MCF 10A (cell line): ENCODE data around the gene GRID1. TPM values are rescaled to one million over a fixed set of nuclear protein-coding genes. Genes with fewer than 3 reads are reported as not detected.

ENCODE experiments used
- BruUV-seq: library from RNA; stranded (reverse); fragments of 400-500 nt; replicated peaks from 2 replicates; lab custom pipeline; 2021; lab: Mats Ljungman, UMichigan
- CTCF ChIA-PET: fragments of 300-600 bp; sonication (Branson Sonifier 250); formaldehyde crosslinking; extraction: SDS; loops from one replicate; lab custom pipeline; 2021; ENCODE audit warnings: antibody characterized with exemption, inconsistent platforms; lab: Yijun Ruan, JAX
- POLR2A ChIA-PET: fragments of 300-600, 350-650 bp; sonication (Branson Sonifier 250); formaldehyde crosslinking; extraction: SDS; loops from one replicate; lab custom pipeline; 2020; ENCODE audit warnings: antibody characterized with exemption, inconsistent platforms; lab: Yijun Ruan, JAX
- DNase-seq: peaks from one replicate; pipeline ENCODE4 v3.0.0-alpha.2; 2018; ENCODE audit not compliant: unreplicated experiment
- H3K27ac Mint-ChIP-seq: one replicate; pipeline ENCODE4 v1.8.0; 2022; ENCODE audit warnings: mild to moderate bottlenecking, low read depth, mixed read lengths; ENCODE audit not compliant: unreplicated experiment
- H3K27me3 Mint-ChIP-seq: one replicate; pipeline ENCODE4 v1.8.0; 2022; ENCODE audit warnings: mixed read lengths; ENCODE audit not compliant: insufficient read depth, unreplicated experiment
- H3K36me3 Mint-ChIP-seq: one replicate; pipeline ENCODE4 v1.8.0; 2022; ENCODE audit warnings: mild to moderate bottlenecking, moderate library complexity, mixed read lengths; ENCODE audit not compliant: insufficient read depth, unreplicated experiment
- H3K4me1 Mint-ChIP-seq: one replicate; pipeline ENCODE4 v1.8.0; 2022; ENCODE audit warnings: mixed read lengths; ENCODE audit not compliant: insufficient read depth, unreplicated experiment
- H3K4me3 Mint-ChIP-seq: one replicate; pipeline ENCODE4 v1.8.0; 2022; ENCODE audit warnings: mild to moderate bottlenecking, moderate library complexity, mixed read lengths; ENCODE audit not compliant: unreplicated experiment
- H3K9me3 Mint-ChIP-seq: one replicate; pipeline ENCODE4 v1.8.0; 2022; ENCODE audit warnings: mixed read lengths; ENCODE audit not compliant: unreplicated experiment
- intact Hi-C: fragments of 100-400 bp; cut with micrococcal nuclease; formaldehyde crosslinking; loops from 2 replicates; pipeline ENCODE4 v1.14.1; 2022
- total RNA-seq: library from RNA; stranded (reverse); gene quantifications from 2 replicates; pipeline ENCODE4 v1.2.3, GENCODE V29; 2022
- TF ChIP-seq, protein P1 (sequence below): fragments of 200-600 bp; IDR thresholded peaks from one replicate; pipeline ENCODE4 v1.8.0; 2022; ENCODE audit warnings: antibody characterized with exemption, mild to moderate bottlenecking; ENCODE audit not compliant: unreplicated experiment

GRID1 gene
- total RNA-seq, 1 experiment from 2014 or later, result not detected

DNA sequence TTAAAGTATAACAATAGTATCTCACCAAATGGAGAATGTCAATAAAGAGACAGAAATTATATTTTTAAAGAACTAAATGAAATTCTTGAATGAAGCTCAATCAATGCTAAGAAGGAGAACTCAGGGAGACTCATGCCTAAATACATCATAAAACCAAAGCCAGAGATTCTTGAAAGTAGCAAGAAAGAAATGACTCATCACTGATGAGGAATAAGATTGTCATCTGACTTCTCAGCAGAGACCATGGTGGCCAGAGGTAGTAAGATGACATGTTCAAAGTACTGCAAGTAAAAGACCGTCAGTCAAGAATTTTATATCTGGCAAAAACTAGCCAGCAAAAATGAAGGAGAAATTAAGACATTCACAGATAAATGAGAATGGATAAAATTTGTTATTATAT is 399.0 kb downstream of the GRID1 start:
- Mint-ChIP-seq H3K4me1 (no peaks in the 10 kb centered on the region), H3K36me3 (no peaks in the 10 kb centered on the region), H3K27ac (no peak overlapping the region), H3K27me3 (no peaks in the 10 kb centered on the region), H3K9me3 (peaks cover 29% of the 10 kb centered on the region), H3K4me3 (no peak overlapping the region)
- ChIA-PET POLR2A (no interaction called here), CTCF (interaction anchor here (1.1 kb wide), 1 partner anchor 17 kb away, joined by 4 read pairs; no protein-coding TSS in a partner anchor)
- BruUV-seq, result no TSS peak
- DNase-seq, result peak; percentile 13
- intact Hi-C loops, result no loop called here
- TF ChIP-seq, protein P1, sequence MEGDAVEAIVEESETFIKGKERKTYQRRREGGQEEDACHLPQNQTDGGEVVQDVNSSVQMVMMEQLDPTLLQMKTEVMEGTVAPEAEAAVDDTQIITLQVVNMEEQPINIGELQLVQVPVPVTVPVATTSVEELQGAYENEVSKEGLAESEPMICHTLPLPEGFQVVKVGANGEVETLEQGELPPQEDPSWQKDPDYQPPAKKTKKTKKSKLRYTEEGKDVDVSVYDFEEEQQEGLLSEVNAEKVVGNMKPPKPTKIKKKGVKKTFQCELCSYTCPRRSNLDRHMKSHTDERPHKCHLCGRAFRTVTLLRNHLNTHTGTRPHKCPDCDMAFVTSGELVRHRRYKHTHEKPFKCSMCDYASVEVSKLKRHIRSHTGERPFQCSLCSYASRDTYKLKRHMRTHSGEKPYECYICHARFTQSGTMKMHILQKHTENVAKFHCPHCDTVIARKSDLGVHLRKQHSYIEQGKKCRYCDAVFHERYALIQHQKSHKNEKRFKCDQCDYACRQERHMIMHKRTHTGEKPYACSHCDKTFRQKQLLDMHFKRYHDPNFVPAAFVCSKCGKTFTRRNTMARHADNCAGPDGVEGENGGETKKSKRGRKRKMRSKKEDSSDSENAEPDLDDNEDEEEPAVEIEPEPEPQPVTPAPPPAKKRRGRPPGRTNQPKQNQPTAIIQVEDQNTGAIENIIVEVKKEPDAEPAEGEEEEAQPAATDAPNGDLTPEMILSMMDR, result no peak

DNA sequence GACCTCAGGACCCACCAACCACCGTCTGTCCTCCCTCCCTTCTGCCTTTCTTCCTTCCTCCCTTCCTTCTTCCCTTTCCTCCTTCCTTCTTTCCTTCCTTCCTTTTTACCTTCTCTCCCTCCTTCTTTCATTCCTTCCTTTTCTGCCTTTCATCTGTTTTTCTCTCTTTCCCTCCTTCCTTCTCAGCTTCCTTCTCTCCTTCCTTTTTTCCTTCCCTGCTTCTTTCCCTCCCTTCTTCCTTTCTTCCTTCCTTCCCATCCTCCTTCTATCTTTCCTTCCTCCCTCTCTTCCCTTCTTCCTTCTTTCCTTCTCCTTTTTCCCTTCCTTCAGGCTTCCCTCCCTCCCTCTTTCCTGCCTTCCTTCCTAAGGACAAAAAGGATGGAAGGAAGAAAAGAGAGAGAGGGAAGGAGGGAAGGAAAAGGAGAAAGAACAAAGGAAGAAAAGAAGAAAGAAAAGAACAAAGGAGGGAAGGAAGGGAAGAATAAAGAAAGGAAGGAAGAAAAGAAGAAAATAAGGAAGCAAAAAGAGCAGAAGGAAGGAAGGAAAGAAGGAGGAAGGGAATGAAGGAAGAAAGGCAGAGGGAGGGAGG is 405.0 kb downstream of the GRID1 start:
- H3K36me3 Mint-ChIP-seq, result no peaks in the 10 kb centered on the region
- H3K4me3 Mint-ChIP-seq, result no peak overlapping the region
- H3K4me1 Mint-ChIP-seq, result no peaks in the 10 kb centered on the region
- TF ChIP-seq, protein P1, result no peak
- ChIA-PET POLR2A (no interaction called here), CTCF (interaction anchor here (1.1 kb wide), 1 partner anchor 14 kb away, joined by 5 read pairs; no protein-coding TSS in a partner anchor)
- H3K27me3 Mint-ChIP-seq, result no peaks in the 10 kb centered on the region
- intact Hi-C loops, result no loop called here
- DNase-seq, result no peak
- H3K27ac Mint-ChIP-seq, result no peak overlapping the region
- H3K9me3 Mint-ChIP-seq, result peaks cover 36% of the 10 kb centered on the region
- BruUV-seq, result no TSS peak

DNA sequence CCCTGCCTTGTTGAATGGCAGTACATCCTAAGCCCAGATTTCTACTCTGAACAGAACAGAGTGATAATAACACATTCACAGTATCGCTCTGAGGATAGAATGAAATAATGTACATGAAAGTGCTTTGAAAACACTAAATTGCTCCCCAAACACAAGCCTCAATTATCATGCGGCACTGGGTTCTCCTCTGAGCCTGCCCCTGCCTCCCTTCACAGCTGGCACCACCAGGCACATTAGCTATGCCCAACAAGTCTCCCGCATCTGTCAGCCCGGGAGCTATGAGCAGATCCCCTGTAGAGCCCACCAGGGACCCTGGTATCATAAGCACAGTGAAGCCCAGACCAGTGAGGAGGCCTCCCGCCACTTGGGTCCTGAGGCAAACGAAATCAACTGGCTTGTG is 405.5 kb downstream of the GRID1 start:
- CTCF ChIA-PET, result no interaction called here
- DNase-seq, result no peak
- intact Hi-C loops, result no loop called here
- POLR2A ChIA-PET, result no interaction called here
- Mint-ChIP-seq H3K9me3 (peaks cover 36% of the 10 kb centered on the region), H3K27me3 (no peaks in the 10 kb centered on the region), H3K4me3 (no peak overlapping the region), H3K4me1 (no peaks in the 10 kb centered on the region), H3K27ac (no peak overlapping the region), H3K36me3 (no peaks in the 10 kb centered on the region)
- TF ChIP-seq, protein P1, result no peak
- no TSS peak for BruUV-seq

DNA sequence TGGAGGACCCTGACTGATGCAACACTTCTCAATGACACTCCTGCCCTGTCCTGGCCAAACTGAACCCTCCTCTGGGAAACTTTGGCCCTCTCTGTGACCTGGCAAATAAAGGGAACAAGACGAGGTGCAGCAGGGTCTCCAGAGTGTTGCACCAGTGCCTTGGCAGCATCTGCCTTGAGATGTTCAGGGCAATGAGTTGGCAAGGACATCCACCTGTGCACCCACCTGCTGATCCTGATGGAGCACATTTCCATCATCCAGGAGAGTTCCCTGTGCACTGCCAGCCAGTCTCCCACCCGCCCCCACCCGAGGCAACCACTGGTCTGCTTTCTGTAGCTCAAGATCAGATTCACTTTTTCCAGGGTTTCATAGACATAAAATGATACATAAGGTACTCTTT is 407.4 kb downstream of the GRID1 start:
- intact Hi-C loops, result no loop called here
- peaks cover 35% of the 10 kb centered on the region for H3K9me3 Mint-ChIP-seq
- DNase-seq, result no peak
- CTCF ChIA-PET, result no interaction called here
- no peak overlapping the region for H3K27ac Mint-ChIP-seq
- no peaks in the 10 kb centered on the region for H3K4me1 Mint-ChIP-seq
- no peaks in the 10 kb centered on the region for H3K27me3 Mint-ChIP-seq
- POLR2A ChIA-PET, result no interaction called here
- no peaks in the 10 kb centered on the region for H3K36me3 Mint-ChIP-seq
- TF ChIP-seq, protein P1, result no peak
- no TSS peak for BruUV-seq
- no peak overlapping the region for H3K4me3 Mint-ChIP-seq
